Measurements from ENCODE around the gene PHYKPL. TPM values are rescaled to one million over a fixed set of nuclear protein-coding genes. Genes with fewer than 3 reads are reported as not detected.
A peak's percentile ranks its signal among the peaks of the same experiment; 100 is the strongest.

The PHYKPL gene
- total RNA-seq, 1 experiment from 2014 or later: 43.2 TPM

GRCh38 chr5:178182158-178182876 lies 50.3 kb downstream of the PHYKPL start:
- ATAC-seq (0 out of 2 replicates have a peak, but pooled peaks have one; percentile 53), DNase-seq (ENCODE audit: low read depth, low spot score) (no peak)
- Histone ChIP-seq H3K36me3 (ENCODE audit: control insufficient read depth, insufficient read depth, low read length) (no peaks in the 10 kb centered on the region), H3K9me3 (ENCODE audit: control insufficient read depth, insufficient read depth, low read depth, low read length) (no peaks in the 10 kb centered on the region), H3K27me3 (ENCODE audit: control insufficient read depth, insufficient read depth, low read length) (no peaks in the 10 kb centered on the region), H3K4me1 (ENCODE audit: control insufficient read depth, insufficient read depth, low read length) (no peaks in the 10 kb centered on the region), H3K27ac (ENCODE audit: low read length) (no peak overlapping the region), H3K4me3 (ENCODE audit: low read depth in 2 of 2, low read length in 2 of 2) (no peak overlapping the region)
- TF ChIP-seq REST (IDR thresholded peaks at IDR 0.05; ENCODE audit: insufficient read depth in 1 of 2, low read depth in 2 of 2, low read length in 1 of 2) (no peak), CTCF (IDR thresholded peaks at IDR 0.05) (no peak), SIN3A (IDR thresholded peaks at IDR 0.05; ENCODE audit: borderline replicate concordance, insufficient read depth, low read depth, low read length) (no peak), POLR2AphosphoS5 (IDR thresholded peaks at IDR 0.05; ENCODE audit: low read depth, low read length) (no peak), TCF7L2 (IDR thresholded peaks at IDR 0.05; ENCODE audit: low read depth, low read length) (no peak)
- ChIA-PET CTCF (interaction anchor here (0.6 kb wide), 1 partner anchor 13 kb away, joined by 19 read pairs; no protein-coding TSS in a partner anchor), POLR2A (no interaction called here)
- no TSS peak for BruUV-seq (replicated peaks)
- in situ Hi-C loops (cut with HindIII; ENCODE audit: low pct_unique_long_range_greater_than_20kb, low sequenced_read_pairs) (no loop called here), intact Hi-C loops (cut with micrococcal nuclease; ENCODE audit: unreplicated experiment) (no loop called here)

- DNase-seq (ENCODE audit: low read depth, low spot score) (no peak), ATAC-seq (no peak)
- POLR2A ChIA-PET: no interaction called here
- Histone ChIP-seq H3K4me3 (ENCODE audit: low read depth in 2 of 2, low read length in 2 of 2) (no peak overlapping the region), H3K9me3 (ENCODE audit: control insufficient read depth, insufficient read depth, low read depth, low read length) (no peaks in the 10 kb centered on the region), H3K27me3 (ENCODE audit: control insufficient read depth, insufficient read depth, low read length) (no peaks in the 10 kb centered on the region), H3K4me1 (ENCODE audit: control insufficient read depth, insufficient read depth, low read length) (no peaks in the 10 kb centered on the region), H3K27ac (ENCODE audit: low read length) (no peak overlapping the region), H3K36me3 (ENCODE audit: control insufficient read depth, insufficient read depth, low read length) (no peaks in the 10 kb centered on the region)
- in situ Hi-C loops (cut with HindIII; ENCODE audit: low pct_unique_long_range_greater_than_20kb, low sequenced_read_pairs): no loop called here
- CTCF ChIA-PET: no interaction called here
- no TSS peak for BruUV-seq (replicated peaks)
- TF ChIP-seq POLR2AphosphoS5 (IDR thresholded peaks at IDR 0.05; ENCODE audit: low read depth, low read length) (no peak), CTCF (IDR thresholded peaks at IDR 0.05) (no peak), SIN3A (IDR thresholded peaks at IDR 0.05; ENCODE audit: borderline replicate concordance, insufficient read depth, low read depth, low read length) (no peak), REST (IDR thresholded peaks at IDR 0.05; ENCODE audit: insufficient read depth in 1 of 2, low read depth in 2 of 2, low read length in 1 of 2) (no peak), TCF7L2 (IDR thresholded peaks at IDR 0.05; ENCODE audit: low read depth, low read length) (no peak)
- intact Hi-C loops (cut with micrococcal nuclease; ENCODE audit: unreplicated experiment): no loop called here
Measured at GRCh38 chr5:178180141-178180863, 52.3 kb downstream of the PHYKPL start.
